SK-N-MC (cell line): Measurements from ENCODE around the gene MME.

Source experiments
- EZH2 ChIP-seq: fragments of 200-600 bp; sonication (generic); IDR thresholded peaks from one replicate; pipeline ENCODE4 v1.6.1; 2017; ENCODE audit warnings: antibody characterized with exemption
- FOXP2 ChIP-seq: optimal IDR thresholded peaks from 2 replicates; pipeline ENCODE3; 2011; ENCODE audit warnings: mild to moderate bottlenecking, moderate library complexity; ENCODE audit not compliant: insufficient read depth; ENCODE audit errors: extremely low read length, control extremely low read depth
- POLR2AphosphoS5 ChIP-seq: IDR thresholded peaks from 2 replicates; pipeline ENCODE4 v1.6.1; 2012; ENCODE audit warnings: mild to moderate bottlenecking, low read depth, low read length, borderline replicate concordance

- TF ChIP-seq POLR2AphosphoS5 = no peak
- no peak for TF ChIP-seq EZH2
- TF ChIP-seq FOXP2 = no peak
Observed at GRCh38 chr3:155179437-155179827, 99.3 kb downstream of the MME start.
